HG03571 (cell line): ENCODE data around the gene PIP5K1C.

ENCODE experiments used
- ATAC-seq: cut with Tn5 transposase; IDR thresholded peaks from one replicate; pipeline ENCODE4 v1.9.1; 2021; ENCODE audit not compliant: unreplicated experiment

PIP5K1C gene

GRCh38 chr19:3694361-3695123 is 5.7 kb downstream of the PIP5K1C start:
- no peak for ATAC-seq

DNA sequence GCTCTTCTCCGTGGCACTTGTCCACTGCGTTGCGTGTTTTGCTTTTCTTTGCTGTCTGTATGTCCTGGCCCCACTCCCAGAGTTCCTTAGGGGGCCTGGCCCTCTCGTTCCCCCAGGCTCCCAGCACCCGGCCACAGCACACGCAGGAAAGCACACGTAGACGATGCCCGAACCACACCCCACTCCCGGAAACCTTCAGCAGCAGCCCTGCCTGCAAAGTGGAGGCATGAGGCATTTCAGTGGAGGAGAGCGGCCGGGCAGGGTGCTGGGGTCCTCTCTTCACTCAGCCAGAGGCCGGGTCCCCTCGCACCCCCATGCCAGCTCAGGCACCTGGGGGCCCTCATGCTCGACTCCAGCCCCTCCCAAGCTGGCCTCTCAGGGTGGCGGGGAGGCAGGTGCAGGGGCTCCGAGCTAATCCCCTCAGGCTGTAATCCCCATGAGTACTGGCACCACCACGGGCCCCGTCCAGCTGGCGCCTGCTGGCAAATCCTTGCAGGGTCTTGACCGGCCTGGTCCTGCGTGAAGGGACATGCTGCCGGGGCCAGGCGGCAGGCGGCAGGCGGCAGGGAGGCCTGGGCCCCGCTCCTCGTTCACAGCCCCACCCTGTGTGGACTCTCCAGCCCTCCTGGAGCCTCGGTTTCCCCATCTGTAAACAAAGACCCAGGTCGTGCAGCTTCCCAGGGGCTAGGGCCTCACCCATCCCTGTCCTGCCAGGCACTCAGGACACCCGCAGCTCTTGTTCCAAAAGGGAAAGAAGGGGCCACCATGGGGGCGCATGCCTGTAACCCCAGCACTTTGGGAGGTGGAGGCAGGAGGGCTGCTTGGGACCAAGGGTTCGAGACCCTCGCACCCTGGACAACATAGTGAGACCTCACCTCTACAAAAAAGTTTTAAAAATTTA is 7.0 kb downstream of the PIP5K1C start:
- ATAC-seq: no peak

GRCh38 chr19:3692141-3693024 is 7.9 kb downstream of the PIP5K1C start:
- no peak for ATAC-seq

DNA sequence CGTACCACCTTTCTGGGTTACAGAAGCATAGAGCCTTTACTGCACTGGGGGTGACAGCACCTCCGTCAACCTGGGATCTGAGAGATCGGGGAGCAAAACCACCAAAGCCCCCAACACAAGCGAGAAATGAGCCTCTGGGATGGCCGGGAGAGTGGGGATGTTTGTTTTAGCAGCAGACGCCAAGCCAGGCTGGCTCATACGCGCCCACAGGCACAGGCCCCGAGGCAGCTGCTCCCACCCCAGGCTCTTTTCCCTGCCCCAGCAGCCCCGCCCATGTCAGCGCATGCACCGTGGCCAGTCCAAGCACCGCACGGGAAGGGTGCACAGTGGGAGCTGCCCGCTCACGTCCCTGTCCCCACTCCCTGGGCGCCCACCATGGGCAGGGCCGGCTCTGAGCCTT is 8.5 kb downstream of the PIP5K1C start:
- ATAC-seq: no peak

- ATAC-seq: no peak
These were observed 8.9 kb downstream of the PIP5K1C start for GRCh38 chr19:3691372-3691716.

DNA sequence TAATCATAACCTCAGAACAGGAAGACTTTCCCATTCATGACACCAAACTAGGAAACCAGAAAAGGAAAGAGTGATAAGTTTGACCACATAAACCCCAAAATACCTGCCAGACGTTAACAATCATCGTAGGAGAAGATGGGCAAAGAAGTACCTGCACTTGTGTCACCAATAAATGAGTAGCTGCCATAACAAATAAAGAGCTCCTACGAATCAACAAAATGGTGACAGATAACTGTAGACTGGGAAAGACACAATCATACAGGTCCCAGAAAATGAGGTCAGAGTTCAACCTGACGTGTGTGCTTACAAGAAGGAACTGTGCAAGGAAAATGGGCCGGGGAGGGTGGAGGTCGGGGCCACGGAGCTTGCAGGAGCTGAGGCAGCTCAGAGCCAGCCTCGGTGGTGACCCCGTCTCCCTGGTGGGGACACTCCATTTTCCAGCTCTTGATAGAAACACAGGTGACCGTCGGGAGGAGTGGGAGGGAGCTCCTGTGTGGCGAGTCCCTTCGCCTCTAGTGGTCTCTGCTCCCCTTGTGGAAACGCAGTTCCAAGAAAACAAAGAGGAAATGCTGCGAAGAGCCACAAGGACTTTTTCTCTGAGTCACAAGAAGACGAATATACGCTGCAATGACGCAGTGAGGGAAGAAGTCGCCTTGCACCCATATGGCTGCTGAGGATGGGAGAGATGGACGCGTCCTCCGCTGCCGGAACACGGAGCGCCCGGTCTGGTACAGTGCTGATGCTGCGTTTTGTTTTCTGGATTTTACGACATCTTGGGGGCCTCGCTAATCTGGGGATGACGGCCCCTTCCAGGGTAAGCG is 9.5 kb downstream of the PIP5K1C start:
- no peak for ATAC-seq

GRCh38 chr19:3687774-3688706 is 12.2 kb downstream of the PIP5K1C start:
- ATAC-seq: no peak

DNA sequence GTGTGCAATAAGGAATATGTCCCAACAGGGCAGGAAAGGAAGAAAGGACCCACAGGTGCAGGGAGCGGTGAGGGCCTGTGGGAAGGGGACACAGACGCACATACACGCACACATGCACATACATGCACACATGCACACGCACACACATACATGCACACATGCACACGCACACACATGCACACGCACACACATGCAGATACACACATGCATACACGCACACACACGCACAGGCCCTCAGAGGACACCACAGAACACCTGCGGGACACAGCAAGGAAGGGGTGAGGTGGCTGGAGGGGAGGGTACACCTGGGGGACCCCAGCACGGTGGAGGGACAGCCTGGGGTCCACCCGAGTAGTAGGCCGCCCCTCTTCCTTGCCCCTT is 12.9 kb downstream of the PIP5K1C start:
- ATAC-seq: no peak

- no peak for ATAC-seq
These were observed 15.4 kb downstream of the PIP5K1C start for GRCh38 chr19:3684817-3685410.

- ATAC-seq: no peak
These were observed 16.0 kb downstream of the PIP5K1C start for GRCh38 chr19:3684054-3684816.

GRCh38 chr19:3683405-3684053 is 16.7 kb downstream of the PIP5K1C start:
- no peak for ATAC-seq

DNA sequence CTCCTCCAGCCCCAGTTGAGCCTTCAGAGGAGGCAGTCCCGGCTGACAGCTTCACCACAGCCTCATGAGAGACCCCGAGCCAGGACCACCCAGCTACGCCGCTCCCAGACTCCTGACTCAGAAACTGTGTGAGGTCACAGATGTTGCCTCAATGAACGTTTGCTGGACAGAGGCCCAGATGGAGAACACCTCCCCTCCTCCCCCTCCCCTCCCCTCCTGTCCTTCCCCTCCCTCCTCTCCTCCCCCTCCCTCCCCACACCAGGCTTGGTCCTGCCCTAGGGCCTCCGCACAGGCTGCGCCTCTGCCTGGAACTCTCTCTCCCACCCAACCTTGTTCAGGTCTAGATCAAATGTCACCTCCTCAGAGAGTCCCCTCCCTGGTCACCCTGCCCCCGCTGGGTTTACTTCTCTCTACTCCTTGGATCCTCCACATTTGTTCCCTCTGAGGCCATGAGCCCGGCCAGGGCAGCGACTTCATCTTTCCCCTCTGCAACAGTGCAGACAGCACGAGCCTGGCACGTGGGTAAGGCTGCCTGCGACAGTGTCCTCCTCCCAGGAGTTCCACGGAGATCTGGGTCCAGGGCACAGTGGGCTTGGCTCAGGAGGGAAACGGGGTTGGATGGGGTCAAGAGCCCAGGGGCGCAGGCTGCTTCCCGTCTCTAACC is 17.4 kb downstream of the PIP5K1C start:
- ATAC-seq: no peak

DNA sequence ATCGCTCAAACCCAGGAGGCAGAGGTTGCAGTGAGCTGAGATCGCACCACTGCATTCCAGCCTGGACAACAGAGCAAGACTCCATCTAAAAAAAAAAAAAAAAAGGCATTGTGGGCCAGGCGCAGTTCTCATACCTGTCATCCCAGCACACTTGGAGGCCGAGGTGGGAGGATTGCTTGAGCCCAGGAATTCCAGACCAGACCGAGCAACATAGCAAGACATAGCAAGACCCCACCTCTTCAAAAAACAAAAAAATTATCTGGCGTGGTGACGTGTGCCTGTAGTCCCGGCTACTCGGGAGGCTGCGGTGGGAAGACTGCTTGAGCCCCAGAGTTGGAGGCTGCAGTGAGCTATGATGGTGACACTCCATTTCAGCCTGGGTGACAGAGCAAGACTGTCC is 18.0 kb downstream of the PIP5K1C start:
- ATAC-seq: no peak

GRCh38 chr19:3680939-3681338 is 19.3 kb downstream of the PIP5K1C start:
- no peak for ATAC-seq

DNA sequence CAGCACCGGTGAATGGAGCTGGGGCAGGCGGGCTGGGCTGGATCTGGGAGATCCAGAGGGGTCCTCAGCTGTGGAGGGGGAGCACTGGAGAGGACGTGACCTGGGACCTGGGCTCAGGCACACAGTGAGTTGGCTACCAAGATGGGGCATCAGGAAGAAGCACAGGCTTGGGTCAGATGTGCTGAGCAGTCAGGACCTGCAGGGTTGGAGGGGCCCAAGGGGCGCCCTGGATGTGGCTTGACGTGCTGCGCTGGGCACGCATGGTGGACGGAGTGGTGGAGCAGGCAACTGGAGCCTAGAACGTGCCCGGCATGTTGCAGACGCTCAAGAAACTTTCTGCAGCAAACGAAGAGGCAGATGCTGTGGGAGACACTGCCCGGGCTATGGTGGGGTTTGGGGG is 20.7 kb downstream of the PIP5K1C start:
- ATAC-seq: no peak

GRCh38 chr19:3679138-3679537 is 21.1 kb downstream of the PIP5K1C start:
- no peak for ATAC-seq

DNA sequence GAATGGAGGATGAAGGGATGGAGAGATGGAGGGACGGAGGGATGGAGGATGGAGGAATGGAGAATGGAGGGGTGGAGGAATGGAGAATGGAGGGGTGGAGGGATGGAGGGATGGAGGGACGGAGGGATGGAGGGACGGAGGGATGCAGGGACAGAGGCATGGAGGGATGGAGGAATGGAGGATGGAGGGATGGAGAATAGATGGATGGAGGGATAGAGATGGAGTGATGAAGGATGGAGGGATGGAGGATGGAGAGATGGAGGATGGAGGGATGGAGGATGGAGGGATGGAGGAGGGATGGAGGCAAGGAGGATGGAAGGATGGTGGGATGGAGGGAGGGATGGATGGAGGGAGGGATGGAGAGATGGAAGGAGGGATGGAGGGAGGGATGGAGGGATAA is 22.1 kb downstream of the PIP5K1C start:
- ATAC-seq: no peak
